Thyroid gland (tissue), 4 donors: Measurements from ENCODE around the gene CYTH1. TPM values are rescaled to one million over a fixed set of nuclear protein-coding genes. Genes with fewer than 3 reads are reported as not detected.

Experiments
- DNase-seq, 2 donors: peaks; one replicate each; pipeline ENCODE4 v3.0.0-alpha.2; 2019
- H3K27ac ChIP-seq, 3 donors: fragments of 200-600 bp; sonication (generic); 1 replicate in 2 of 3; 2 replicates in 1 of 3; pipeline ENCODE4 v1.5.1; 2016 to 2019; ENCODE audit warnings: mild to moderate bottlenecking in 1 of 3, moderate library complexity in 1 of 3
- H3K27me3 ChIP-seq: fragments of 200-600 bp; sonication (generic); one replicate; pipeline ENCODE4 v1.5.1; 2019
- H3K36me3 ChIP-seq, 2 donors: fragments of 200-600 bp; sonication (generic); one replicate each; pipeline ENCODE4 v1.5.1; 2016 to 2019
- H3K4me1 ChIP-seq, 2 donors: fragments of 200-600 bp; sonication (generic); one replicate each; pipeline ENCODE4 v1.5.1; 2017 to 2019
- H3K4me3 ChIP-seq, 3 donors: fragments of 200-600 bp; sonication (generic); replicated peaks in 1 of 3; 1 replicate in 2 of 3; 2 replicates in 1 of 3; pipeline ENCODE4 v1.5.1; 2016; ENCODE audit warnings: mild to moderate bottlenecking in 1 of 3
- H3K9me3 ChIP-seq: fragments of 200-600 bp; sonication (generic); one replicate; pipeline ENCODE4 v1.5.1; 2017
- POLR2A ChIP-seq, 2 donors: fragments of 450-650 bp; IDR thresholded peaks; one replicate each; pipeline ENCODE4 v1.6.1; 2017; ENCODE audit warnings: antibody characterized with exemption in 2 of 2, mild to moderate bottlenecking in 2 of 2, moderate library complexity in 1 of 2
- WGBS, 2 donors: methylation state at CpG; one replicate each; pipeline ENCODE4 v1.1.5; 2017; 5-methylcytosine and 5-hydroxymethylcytosine counted together
- intact Hi-C: fragments of 100-400 bp; cut with DNase I; formaldehyde crosslinking; loops from one replicate; pipeline ENCODE4 v1.15.1; 2023
- total RNA-seq, 4 donors: library from RNA; depleted of rRNA; stranded (reverse); fragments of >200 nt; gene quantifications; one replicate each; pipeline ENCODE4 v1.2.3, GENCODE V29; 2016
- TF ChIP-seq, protein P1 (sequence below), 6 experiments: fragments of 200-600 bp in 3 of 6; fragments of 450-650 bp in 3 of 6; sonication (generic) in 3 of 6; IDR thresholded peaks; one replicate each; pipeline ENCODE4 v1.5.1; 2016 to 2019; ENCODE audit warnings: antibody characterized with exemption in 6 of 6, mild to moderate bottlenecking in 2 of 6, inconsistent platforms in 1 of 6, moderate library complexity in 1 of 6

Gene CYTH1
- total RNA-seq, 4 donors from 2014 or later, result 69.0 to 94.5 (median 75.7) TPM

- H3K9me3 ChIP-seq, result no peaks in the 10 kb centered on the region
- WGBS, 2 donors, result 6 to 15% methylated on average over 8 to 14 of the region's 14 CpGs
- H3K27me3 ChIP-seq, result no peaks in the 10 kb centered on the region
- peak overlapping the region in 1 of 3 donors; percentile 33 for H3K4me3 ChIP-seq
- no peaks in the 10 kb centered on the region for H3K36me3 ChIP-seq
- intact Hi-C loops, result no loop called here
- H3K27ac ChIP-seq, result peak overlapping the region in 2 of 3 donors; percentile 35 to 64
- peaks cover 61 to 79% of the 10 kb centered on the region in 2 donors for H3K4me1 ChIP-seq
- no peak for TF ChIP-seq POLR2A (IDR thresholded peaks at IDR 0.05)
- TF ChIP-seq, protein P1, sequence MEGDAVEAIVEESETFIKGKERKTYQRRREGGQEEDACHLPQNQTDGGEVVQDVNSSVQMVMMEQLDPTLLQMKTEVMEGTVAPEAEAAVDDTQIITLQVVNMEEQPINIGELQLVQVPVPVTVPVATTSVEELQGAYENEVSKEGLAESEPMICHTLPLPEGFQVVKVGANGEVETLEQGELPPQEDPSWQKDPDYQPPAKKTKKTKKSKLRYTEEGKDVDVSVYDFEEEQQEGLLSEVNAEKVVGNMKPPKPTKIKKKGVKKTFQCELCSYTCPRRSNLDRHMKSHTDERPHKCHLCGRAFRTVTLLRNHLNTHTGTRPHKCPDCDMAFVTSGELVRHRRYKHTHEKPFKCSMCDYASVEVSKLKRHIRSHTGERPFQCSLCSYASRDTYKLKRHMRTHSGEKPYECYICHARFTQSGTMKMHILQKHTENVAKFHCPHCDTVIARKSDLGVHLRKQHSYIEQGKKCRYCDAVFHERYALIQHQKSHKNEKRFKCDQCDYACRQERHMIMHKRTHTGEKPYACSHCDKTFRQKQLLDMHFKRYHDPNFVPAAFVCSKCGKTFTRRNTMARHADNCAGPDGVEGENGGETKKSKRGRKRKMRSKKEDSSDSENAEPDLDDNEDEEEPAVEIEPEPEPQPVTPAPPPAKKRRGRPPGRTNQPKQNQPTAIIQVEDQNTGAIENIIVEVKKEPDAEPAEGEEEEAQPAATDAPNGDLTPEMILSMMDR (IDR thresholded peaks at IDR 0.05), result no peak
- no peak for DNase-seq
Measured at GRCh38 chr17:78717431-78717980, 64.6 kb downstream of the CYTH1 start.

DNA sequence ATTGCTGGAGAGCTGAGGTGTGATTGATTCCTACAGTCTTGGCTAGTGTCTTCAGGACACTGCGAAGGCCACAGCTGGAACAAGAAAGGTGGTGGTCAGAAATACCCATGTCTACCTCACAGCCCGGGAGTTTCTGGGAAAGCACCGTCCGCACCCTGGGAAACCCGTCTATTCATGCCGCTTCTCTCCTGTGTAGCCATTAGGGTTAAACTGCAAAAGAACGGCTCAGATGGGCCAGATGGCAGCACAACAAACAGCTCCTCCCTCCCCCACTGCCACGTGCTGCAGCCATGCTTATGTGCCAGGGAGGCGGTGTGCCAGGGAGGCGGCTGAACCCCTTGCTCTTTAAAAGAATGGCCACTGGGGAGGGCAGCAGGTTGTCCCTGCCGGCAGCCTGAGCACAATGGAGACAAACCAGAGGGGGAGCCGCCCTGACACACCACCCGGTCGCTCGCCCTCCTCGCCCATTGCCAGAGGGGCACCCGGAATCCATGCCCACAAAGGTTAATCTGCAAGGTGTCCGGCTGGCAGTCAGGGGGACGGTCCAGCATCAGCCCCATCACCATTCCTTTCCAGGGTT is 65.2 kb downstream of the CYTH1 start:
- Histone ChIP-seq H3K4me1 (peaks cover 55 to 77% of the 10 kb centered on the region in 2 donors), H3K27ac (peak overlapping the region in 2 of 3 donors; percentile 35 to 64), H3K27me3 (no peaks in the 10 kb centered on the region), H3K9me3 (no peaks in the 10 kb centered on the region), H3K36me3 (no peaks in the 10 kb centered on the region), H3K4me3 (peak overlapping the region in 1 of 3 donors; percentile 33)
- intact Hi-C loops, result no loop called here
- peak; percentile 90 for DNase-seq
- 9 to 32% methylated on average over 11 to 16 of the region's 19 CpGs for WGBS, 2 donors
- TF ChIP-seq POLR2A (IDR thresholded peaks at IDR 0.05), result no peak
- TF ChIP-seq, protein P1 (IDR thresholded peaks at IDR 0.05), result no peak

DNA sequence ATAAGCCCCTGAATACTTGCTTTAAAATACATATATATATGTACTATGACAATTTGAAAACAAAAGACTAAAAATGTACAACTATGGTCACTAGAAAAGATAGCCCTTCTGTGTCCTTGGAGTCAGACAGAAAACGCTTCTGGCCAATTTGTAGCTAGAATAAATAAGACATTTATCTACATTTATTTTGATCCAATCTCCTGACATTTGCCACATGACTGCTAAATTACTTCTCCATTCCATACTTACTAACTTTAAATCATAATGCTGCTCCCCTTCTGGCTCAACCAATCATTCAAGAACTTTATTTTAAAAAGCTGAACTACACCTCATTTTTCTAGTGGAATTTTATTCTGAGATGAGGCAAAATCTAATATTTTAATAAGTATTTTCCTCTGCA is 65.8 kb downstream of the CYTH1 start:
- peaks cover 48 to 76% of the 10 kb centered on the region in 2 donors for H3K4me1 ChIP-seq
- no peak overlapping the region for H3K4me3 ChIP-seq
- no peak for DNase-seq
- TF ChIP-seq, protein P1 (IDR thresholded peaks at IDR 0.05), result no peak
- peak overlapping the region in 2 of 3 donors; percentile 15 to 64 for H3K27ac ChIP-seq
- whole genome bisulfite sequencing, 2 donors, result 52 to 78% methylated on average over 1 of the region's 1 CpG
- intact Hi-C loops, result no loop called here
- no peaks in the 10 kb centered on the region for H3K36me3 ChIP-seq
- no peaks in the 10 kb centered on the region for H3K27me3 ChIP-seq
- no peaks in the 10 kb centered on the region for H3K9me3 ChIP-seq

GRCh38 chr17:78715876-78716275 is 66.2 kb downstream of the CYTH1 start:
- Histone ChIP-seq H3K4me3 (no peak overlapping the region), H3K36me3 (no peaks in the 10 kb centered on the region), H3K27ac (peak overlapping the region in 1 of 3 donors; percentile 15), H3K27me3 (no peaks in the 10 kb centered on the region), H3K4me1 (peaks cover 44 to 73% of the 10 kb centered on the region in 2 donors), H3K9me3 (no peaks in the 10 kb centered on the region)
- TF ChIP-seq POLR2A (IDR thresholded peaks at IDR 0.05), result no peak
- TF ChIP-seq, protein P1 (IDR thresholded peaks at IDR 0.05), result no peak
- 66 to 67% methylated on average over 1 of the region's 1 CpG for WGBS, 2 donors
- intact Hi-C loops, result no loop called here
- DNase-seq, result no peak

- DNase-seq, result no peak
- Histone ChIP-seq H3K27ac (peak overlapping the region in 2 of 3 donors; percentile 15 to 35), H3K4me3 (no peak overlapping the region), H3K4me1 (peaks cover 50 to 78% of the 10 kb centered on the region in 2 donors), H3K36me3 (no peaks in the 10 kb centered on the region), H3K9me3 (no peaks in the 10 kb centered on the region), H3K27me3 (no peaks in the 10 kb centered on the region)
- WGBS, 2 donors, result 75 to 77% methylated on average over 14 of the region's 14 CpGs
- TF ChIP-seq, protein P1 (IDR thresholded peaks at IDR 0.05), result no peak
- no peak for TF ChIP-seq POLR2A (IDR thresholded peaks at IDR 0.05)
- intact Hi-C loops, result no loop called here
Measured at GRCh38 chr17:78715000-78715771, 66.9 kb downstream of the CYTH1 start.
